WI38 (cell line): ENCODE results near the gene TRAPPC3L.

Source experiments
- H3K4me3 ChIP-seq: 2 replicates; pipeline ENCODE4 v1.5.1; 2011; ENCODE audit warnings: low read depth, mild to moderate bottlenecking, control low read depth, low read length
- CTCF ChIP-seq: IDR thresholded peaks from 2 replicates; pipeline ENCODE4 v1.5.1; 2012; ENCODE audit warnings: low read depth, mild to moderate bottlenecking, control low read depth, low read length

TRAPPC3L gene

GRCh38 chr6:116577486-116577885 lies 32.0 kb upstream of the TRAPPC3L start:
- no peak for TF ChIP-seq CTCF
- H3K4me3 ChIP-seq, result no peak overlapping the region

GRCh38 chr6:116575227-116575626 lies 29.7 kb upstream of the TRAPPC3L start:
- TF ChIP-seq CTCF, result no peak
- no peak overlapping the region for H3K4me3 ChIP-seq

- TF ChIP-seq CTCF, result no peak
These were observed 26.7 kb upstream of the TRAPPC3L start for GRCh38 chr6:116572162-116572561.

GRCh38 chr6:116571683-116572000 lies 26.2 kb upstream of the TRAPPC3L start:
- TF ChIP-seq CTCF, result no peak
- H3K4me3 ChIP-seq, result peak overlapping the region; percentile 99

More at GRCh38 chr6:116572162-116572561, 26.7 kb upstream of the TRAPPC3L start:
- H3K4me3 ChIP-seq, result peak overlapping the region; percentile 99

GRCh38 chr6:116570856-116571682 lies 25.6 kb upstream of the TRAPPC3L start, which contains the start of gene RWDD1:
RWDD1 (plus strand) TSS chr6:116571504; CDS start chr6:116571583, 79 bp downstream.
- no peak for TF ChIP-seq CTCF

GRCh38 chr6:116568821-116569755 lies 23.6 kb upstream of the TRAPPC3L start:
- TF ChIP-seq CTCF, result no peak
- H3K4me3 ChIP-seq, result no peak overlapping the region

More at GRCh38 chr6:116570856-116571682, 25.6 kb upstream of the TRAPPC3L start, which contains the start of gene RWDD1:
- peak within 1 kb of the TSS; percentile 99 for H3K4me3 ChIP-seq
